Activated CD8-positive, alpha-beta T cell treated with anti-CD3 and anti-CD28 coated beads for 36 hours (primary cell): Measurements from ENCODE around the gene NCKAP5L. TPM values are rescaled to one million over a fixed set of nuclear protein-coding genes. Genes with fewer than 3 reads are reported as not detected.

ENCODE experiments used
- ATAC-seq: fragments of 200-7000 bp; cut with Tn5 transposase; one replicate; pipeline ENCODE4 v1.10.0; 2021; ENCODE audit warnings: mild to moderate bottlenecking, moderate library complexity
- CTCF ChIA-PET: fragments of 350-600 bp; sonication (Branson Sonifier 250); formaldehyde crosslinking; loops from one replicate; lab custom pipeline; 2021; ENCODE audit warnings: antibody characterized with exemption; lab: Charles Lee
- POLR2A ChIA-PET: fragments of 350-600 bp; sonication (Branson Sonifier 250); formaldehyde crosslinking; loops from one replicate; lab custom pipeline; 2021; ENCODE audit warnings: antibody characterized with exemption; lab: Charles Lee
- DNase-seq: peaks from one replicate; pipeline ENCODE4 v3.0.0-alpha.2; 2020
- H3K27ac Mint-ChIP-seq: one replicate; pipeline ENCODE4 v1.8.0; 2021; ENCODE audit warnings: mild to moderate bottlenecking, mixed read lengths
- H3K27me3 Mint-ChIP-seq: one replicate; pipeline ENCODE4 v1.8.0; 2021; ENCODE audit warnings: mixed read lengths
- H3K36me3 Mint-ChIP-seq: one replicate; pipeline ENCODE4 v1.8.0; 2021; ENCODE audit warnings: low read depth, mixed read lengths
- H3K4me1 Mint-ChIP-seq: one replicate; pipeline ENCODE4 v1.8.0; 2021; ENCODE audit warnings: low read depth, mixed read lengths
- H3K4me3 Mint-ChIP-seq: one replicate; pipeline ENCODE4 v1.8.0; 2021; ENCODE audit warnings: mild to moderate bottlenecking, moderate library complexity, mixed read lengths
- H3K9me3 Mint-ChIP-seq: one replicate; pipeline ENCODE4 v1.8.0; 2021; ENCODE audit warnings: mixed read lengths
- intact Hi-C: fragments of 100-400 bp; cut with micrococcal nuclease; formaldehyde crosslinking; loops from one replicate; pipeline ENCODE4 v1.10.0; 2022
- total RNA-seq, 2 experiments: library from RNA; stranded (reverse); gene quantifications; one replicate each; pipeline ENCODE4 v1.2.3, GENCODE V29; 2021
- TF ChIP-seq, protein P1 (sequence below): fragments of 200-600 bp; IDR thresholded peaks from one replicate; pipeline ENCODE4 v1.8.0; 2022; ENCODE audit warnings: antibody characterized with exemption, mild to moderate bottlenecking

NCKAP5L gene
- total RNA-seq, 2 experiments from 2014 or later, result 5.5 to 5.7 TPM

DNA sequence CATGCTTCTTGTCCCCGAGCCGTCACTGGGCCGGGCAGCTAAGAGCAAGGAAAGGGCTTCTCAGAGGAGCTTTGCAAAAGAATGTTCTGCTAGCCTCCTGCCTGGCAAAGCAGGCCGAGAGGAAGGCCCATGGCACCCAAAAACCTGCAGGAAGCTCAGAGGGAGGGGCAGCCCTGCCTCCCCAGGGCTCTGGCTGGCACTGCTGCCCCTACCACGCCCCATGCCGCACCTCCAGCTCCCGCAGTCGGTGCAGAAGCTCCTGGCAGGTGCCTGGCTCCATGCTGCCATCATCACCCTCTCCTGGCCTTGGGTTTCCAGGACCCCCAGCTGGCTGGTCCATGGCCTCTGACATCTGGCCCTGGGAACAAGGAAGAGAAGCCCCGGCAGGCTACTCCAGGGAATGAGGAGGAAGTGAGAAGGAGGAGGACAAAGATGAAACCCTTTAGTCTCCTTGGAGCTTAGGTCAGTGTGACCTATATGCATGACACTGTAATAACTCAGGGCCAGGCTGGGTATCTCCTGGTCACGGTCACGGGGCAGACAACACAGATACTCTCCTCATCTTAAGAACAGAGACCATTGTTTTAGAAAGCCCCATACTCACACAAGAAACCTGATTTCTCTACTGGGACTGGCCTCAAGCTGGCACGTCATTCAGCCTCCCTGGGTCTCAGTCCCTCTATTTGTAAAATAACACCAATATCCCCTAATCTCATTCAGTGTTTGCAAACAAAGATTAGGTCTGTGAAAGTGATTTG lies 24.3 kb downstream of the NCKAP5L start:
- DNase-seq (no peak), ATAC-seq (no peak)
- TF ChIP-seq, protein P1, sequence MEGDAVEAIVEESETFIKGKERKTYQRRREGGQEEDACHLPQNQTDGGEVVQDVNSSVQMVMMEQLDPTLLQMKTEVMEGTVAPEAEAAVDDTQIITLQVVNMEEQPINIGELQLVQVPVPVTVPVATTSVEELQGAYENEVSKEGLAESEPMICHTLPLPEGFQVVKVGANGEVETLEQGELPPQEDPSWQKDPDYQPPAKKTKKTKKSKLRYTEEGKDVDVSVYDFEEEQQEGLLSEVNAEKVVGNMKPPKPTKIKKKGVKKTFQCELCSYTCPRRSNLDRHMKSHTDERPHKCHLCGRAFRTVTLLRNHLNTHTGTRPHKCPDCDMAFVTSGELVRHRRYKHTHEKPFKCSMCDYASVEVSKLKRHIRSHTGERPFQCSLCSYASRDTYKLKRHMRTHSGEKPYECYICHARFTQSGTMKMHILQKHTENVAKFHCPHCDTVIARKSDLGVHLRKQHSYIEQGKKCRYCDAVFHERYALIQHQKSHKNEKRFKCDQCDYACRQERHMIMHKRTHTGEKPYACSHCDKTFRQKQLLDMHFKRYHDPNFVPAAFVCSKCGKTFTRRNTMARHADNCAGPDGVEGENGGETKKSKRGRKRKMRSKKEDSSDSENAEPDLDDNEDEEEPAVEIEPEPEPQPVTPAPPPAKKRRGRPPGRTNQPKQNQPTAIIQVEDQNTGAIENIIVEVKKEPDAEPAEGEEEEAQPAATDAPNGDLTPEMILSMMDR, result no peak
- peaks cover 1% of the 10 kb centered on the region for H3K36me3 Mint-ChIP-seq
- no peaks in the 10 kb centered on the region for H3K4me1 Mint-ChIP-seq
- ChIA-PET POLR2A (interaction anchor here (0.7 kb wide), 1 partner anchor 23 kb away, joined by 3 read pairs; no protein-coding TSS in a partner anchor), CTCF (interaction anchor here (0.6 to 1.6 kb wide), 5 partner anchors 20 to 265 kb away, joined by 3 to 5 read pairs (median 3); no protein-coding TSS in a partner anchor)
- no peak overlapping the region for H3K4me3 Mint-ChIP-seq
- intact Hi-C loops, result no loop called here
- no peaks in the 10 kb centered on the region for H3K9me3 Mint-ChIP-seq
- no peak overlapping the region for H3K27ac Mint-ChIP-seq
- H3K27me3 Mint-ChIP-seq, result no peaks in the 10 kb centered on the region

DNA sequence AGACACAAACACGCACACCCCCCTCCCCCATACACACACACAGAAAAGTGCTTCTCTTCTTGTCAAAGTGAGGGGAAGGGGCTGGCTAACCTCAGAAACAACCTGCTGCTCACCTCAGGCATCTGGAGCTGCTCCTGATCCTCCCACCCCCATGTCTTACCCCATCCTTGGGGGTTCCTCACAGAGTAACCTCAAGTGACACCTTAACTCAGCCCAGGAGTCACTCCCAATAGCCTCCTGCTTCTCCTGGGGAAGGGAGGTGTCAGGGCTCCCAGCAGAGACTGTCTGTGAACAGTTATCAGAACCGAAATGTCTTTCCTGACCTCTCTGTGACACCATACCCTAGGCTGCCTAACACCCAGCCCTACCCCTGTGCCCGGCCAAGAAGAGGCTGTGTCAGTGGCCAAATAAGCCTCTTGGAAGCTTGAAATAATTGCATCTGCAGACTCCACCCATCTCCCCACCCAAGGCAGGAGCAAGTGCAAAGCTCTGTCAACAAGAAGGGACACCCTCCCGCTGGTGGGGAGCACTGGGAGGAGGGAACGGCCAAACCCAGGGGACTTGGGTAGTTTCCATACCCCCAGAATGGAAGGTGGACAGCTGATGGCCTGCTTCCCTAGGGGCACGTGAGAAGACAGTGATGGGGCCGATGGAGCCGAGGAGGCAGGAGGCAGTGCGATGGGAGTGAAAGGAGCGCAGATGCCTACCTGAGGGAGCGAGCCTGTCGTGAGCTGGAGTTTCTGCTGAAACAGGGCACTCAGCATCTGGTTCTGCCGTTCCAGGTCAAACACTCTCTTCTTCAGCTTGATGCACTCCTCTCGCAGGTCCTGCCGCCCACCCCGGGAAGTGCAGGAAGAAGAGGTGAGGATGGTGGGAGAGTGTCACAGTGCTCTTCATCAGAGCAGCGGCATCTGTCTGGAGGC lies 26.8 kb downstream of the NCKAP5L start:
- intact Hi-C loops, result no loop called here
- H3K4me3 Mint-ChIP-seq, result no peak overlapping the region
- H3K36me3 Mint-ChIP-seq, result peaks cover 1% of the 10 kb centered on the region
- ATAC-seq, result no peak
- ChIA-PET CTCF (interaction anchor here (0.6 to 2.3 kb wide), 4 partner anchors 23 to 221 kb away, joined by 3 to 13 read pairs (median 4); partner anchors contain the start of gene TMBIM6), POLR2A (interaction anchor here (0.6 kb wide), 1 partner anchor 30 kb away, joined by 3 read pairs; no protein-coding TSS in a partner anchor)
- no peaks in the 10 kb centered on the region for H3K4me1 Mint-ChIP-seq
- H3K9me3 Mint-ChIP-seq, result no peaks in the 10 kb centered on the region
- TF ChIP-seq, protein P1, result no peak
- no peaks in the 10 kb centered on the region for H3K27me3 Mint-ChIP-seq
- H3K27ac Mint-ChIP-seq, result no peak overlapping the region
- DNase-seq, result no peak

DNA sequence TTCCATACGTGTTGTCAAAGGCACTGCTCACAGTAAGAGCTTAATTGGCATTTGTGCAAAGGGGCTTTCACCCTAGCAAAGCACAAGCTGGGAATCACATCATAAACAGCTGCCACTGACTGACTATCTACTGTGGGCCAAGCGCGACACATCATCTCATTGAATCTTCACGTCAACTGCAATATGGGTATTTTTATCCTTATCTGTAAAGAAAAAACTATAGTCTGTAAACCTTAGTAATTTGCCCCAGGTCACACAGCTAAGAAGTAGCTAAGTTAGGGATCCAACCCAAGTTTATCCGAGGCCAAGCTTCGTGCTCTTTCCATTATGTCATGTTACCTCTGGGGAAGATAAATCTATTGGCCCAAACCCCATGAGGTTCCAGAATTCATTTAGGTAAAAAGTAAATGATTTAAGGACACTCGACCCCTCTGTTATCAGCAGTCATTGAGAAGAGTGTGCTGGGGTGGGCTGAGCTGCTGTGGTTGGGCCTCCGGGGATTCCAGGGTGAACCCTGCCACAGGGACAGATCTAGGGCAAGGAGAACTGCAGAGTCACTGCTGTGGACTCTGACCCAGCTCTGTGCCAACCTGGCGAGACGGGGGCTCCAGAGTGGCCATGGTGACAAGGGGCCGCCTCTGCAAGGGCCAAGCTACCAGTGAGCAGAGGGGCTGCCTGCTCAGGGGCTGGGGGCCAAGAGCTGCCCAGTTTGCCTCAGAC lies 27.6 kb downstream of the NCKAP5L start:
- peaks cover 1% of the 10 kb centered on the region for H3K36me3 Mint-ChIP-seq
- no peak overlapping the region for H3K27ac Mint-ChIP-seq
- no peaks in the 10 kb centered on the region for H3K9me3 Mint-ChIP-seq
- intact Hi-C loops, result no loop called here
- no peaks in the 10 kb centered on the region for H3K27me3 Mint-ChIP-seq
- H3K4me3 Mint-ChIP-seq, result no peak overlapping the region
- no peak for ATAC-seq
- no peaks in the 10 kb centered on the region for H3K4me1 Mint-ChIP-seq
- CTCF ChIA-PET, result interaction anchor here (0.7 to 2.3 kb wide), 4 partner anchors 22 to 270 kb away, joined by 3 to 13 read pairs (median 4); partner anchors contain the start of gene TMBIM6
- POLR2A ChIA-PET, result interaction anchor here (0.6 kb wide), 1 partner anchor 31 kb away, joined by 3 read pairs; no protein-coding TSS in a partner anchor
- TF ChIP-seq, protein P1, result no peak
- no peak for DNase-seq

DNA sequence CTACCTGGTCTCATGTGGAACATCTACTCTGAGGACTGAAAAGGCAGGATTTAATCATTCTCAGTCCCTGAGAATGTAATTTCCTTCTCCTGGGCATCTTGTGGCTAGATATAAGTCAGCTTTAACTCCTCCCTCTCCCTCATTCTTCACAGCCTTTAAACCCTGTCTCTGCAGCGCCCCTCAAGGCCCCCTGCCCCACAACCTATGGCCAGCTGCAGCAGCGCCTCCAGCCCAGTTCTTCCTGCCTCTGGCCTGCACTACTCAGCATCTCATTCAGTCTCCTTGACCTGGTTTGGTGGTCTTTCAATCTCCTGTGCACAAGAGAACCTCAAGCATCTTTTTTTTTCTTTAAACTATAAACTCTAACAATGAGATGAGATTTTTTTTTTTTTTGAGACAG lies 29.3 kb downstream of the NCKAP5L start:
- Mint-ChIP-seq H3K27me3 (no peaks in the 10 kb centered on the region), H3K4me3 (no peak overlapping the region), H3K36me3 (peaks cover 1% of the 10 kb centered on the region), H3K27ac (no peak overlapping the region), H3K4me1 (no peaks in the 10 kb centered on the region), H3K9me3 (no peaks in the 10 kb centered on the region)
- ChIA-PET POLR2A (no interaction called here), CTCF (interaction anchor here (1.1 to 1.2 kb wide), 2 partner anchors 14 to 40 kb away, joined by 3 read pairs; no protein-coding TSS in a partner anchor)
- no peak for ATAC-seq
- TF ChIP-seq, protein P1, result no peak
- intact Hi-C loops, result no loop called here
- DNase-seq, result no peak
